Fibroblast of the conjunctiva (primary cell): ENCODE results near the gene PPFIA4.
A peak's percentile ranks its signal among the peaks of the same experiment; 100 is the strongest.
"Not testable (repeated sequence)": the region's sequence is repeated elsewhere in the genome, so short reads cannot be mapped to it uniquely, and the experiment has no call there.

ENCODE experiments used
- DNase-seq: peaks from one replicate; pipeline ENCODE4 v3.0.0-alpha.2; 2010; ENCODE audit warnings: low read depth

PPFIA4 gene

DNA sequence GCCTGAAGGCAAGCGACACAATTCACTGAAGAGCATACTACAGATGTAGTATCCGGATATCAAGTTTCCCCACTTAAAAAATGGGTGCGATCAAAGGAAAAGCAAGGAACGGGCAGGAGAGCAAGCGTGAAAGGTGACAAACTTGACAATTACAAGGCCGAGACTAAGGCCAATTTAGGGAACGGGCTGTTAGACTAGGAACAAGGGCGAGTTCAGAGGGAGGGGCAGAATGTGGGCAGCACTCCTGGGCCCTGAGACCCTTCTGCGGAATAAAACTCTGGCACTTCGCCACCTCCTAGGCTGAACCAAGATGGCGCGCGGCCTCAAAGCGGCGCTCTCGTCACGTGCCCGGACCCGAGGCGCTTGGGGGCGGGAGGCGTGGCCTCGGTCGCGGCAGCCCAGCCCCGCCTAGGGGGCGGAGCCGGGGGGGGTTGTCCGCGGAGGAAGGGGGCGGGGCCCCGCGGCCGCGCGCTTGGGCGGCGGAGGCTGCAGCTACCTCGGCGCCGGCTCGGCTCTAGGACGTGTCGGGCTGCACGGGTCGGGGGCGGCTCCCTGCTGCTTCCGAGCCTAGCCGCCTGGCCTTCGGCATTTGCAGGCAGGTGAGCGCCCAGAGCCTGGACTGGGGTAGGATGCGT lies at the start of gene PPFIA4:
TSS of gene PPFIA4 (plus strand) at position 461 of the 635 bp plus-strand sequence. CDS start 12,518 bp downstream, outside the sequence.
- DNase-seq: peak; percentile 64

DNA sequence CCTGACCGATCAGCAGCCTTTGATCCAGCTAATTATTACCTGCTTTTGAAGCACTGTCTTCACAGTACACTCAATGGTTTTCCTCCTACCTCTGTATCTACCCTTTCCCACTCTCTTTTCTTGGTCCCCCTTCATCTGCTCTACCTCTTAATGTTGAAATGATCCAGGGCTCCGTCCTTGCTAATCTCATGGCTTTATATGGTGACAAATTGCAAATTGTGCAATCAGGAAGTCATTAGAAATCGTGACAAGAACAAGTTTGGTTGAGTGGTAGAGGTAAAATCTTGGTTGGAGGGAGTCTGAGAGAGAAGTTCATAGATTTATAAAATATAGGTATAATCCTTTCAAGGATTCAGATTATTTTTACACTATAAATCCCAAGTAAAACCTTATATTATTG lies 49.7 kb upstream of the PPFIA4 start:
- DNase-seq: no peak

DNA sequence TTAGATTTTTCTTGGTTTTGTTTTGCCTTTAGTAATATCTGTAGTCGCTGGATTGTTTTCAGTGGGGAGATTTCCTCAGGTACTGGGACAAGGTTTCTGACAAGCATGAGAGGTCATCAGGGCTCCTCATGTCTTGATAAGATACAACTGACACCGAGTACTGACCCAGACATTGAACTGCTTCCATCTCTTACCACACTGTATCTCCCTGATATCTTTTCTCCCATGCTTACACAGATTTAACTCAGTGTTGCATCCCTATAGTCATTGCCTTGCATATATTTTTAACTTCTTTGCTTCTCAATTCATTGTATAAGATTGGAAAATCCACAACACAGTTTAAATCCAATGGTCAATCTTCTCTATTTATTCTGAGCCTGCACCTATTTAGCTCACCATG lies 46.8 kb upstream of the PPFIA4 start:
- no peak for DNase-seq

DNA sequence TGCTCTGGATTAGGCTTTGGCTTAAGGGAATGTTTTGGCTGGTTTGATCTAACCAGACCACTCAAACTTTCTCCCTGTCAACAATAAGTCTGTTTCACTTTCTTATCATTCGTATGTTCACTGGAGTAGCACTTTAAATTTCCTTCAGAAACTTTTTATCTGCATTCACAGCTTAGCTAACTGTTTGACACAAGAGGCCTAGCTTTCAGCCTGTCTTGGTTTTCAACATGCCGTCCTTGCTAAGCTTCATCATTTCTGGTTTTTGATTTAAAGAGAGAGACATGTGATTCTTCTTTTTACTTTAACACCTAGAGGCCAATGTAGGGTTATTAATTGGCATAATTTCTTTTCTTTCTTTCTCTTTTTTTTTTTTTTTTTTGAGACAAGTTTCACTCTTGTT lies 44.4 kb upstream of the PPFIA4 start:
- DNase-seq: no peak

DNA sequence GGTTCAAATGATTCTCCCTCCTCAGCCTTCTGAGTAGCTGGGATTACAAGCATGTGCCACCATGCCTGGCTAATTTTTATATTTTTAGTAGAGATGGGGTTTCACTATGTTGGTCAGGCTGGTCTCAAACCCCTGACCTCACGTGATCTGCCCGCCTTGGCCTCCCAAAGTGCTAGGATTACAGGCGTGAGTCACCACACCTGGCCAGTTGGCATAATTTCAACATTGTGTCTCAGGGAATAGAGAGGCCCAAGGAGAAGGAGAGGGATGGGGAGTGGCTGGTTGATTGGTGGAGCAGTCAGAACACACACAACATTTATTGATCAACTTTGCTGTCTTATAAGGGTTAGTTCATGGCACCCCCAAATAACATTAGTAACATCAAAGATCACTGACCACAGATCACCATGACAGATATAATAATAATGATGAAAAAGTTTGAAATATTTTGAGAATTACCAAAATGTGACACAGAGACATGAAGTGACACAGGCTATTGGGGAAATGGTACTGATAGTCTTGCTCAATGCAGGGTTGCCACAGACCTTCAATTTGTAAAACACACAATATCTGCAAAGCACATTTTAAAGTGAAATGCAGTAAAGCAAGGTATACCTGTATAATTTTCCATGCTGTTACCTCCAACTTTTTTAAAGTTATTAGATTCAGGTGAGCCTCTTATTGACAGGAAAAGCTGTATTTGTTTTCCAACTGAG lies 43.4 kb upstream of the PPFIA4 start:
- no peak for DNase-seq

DNA sequence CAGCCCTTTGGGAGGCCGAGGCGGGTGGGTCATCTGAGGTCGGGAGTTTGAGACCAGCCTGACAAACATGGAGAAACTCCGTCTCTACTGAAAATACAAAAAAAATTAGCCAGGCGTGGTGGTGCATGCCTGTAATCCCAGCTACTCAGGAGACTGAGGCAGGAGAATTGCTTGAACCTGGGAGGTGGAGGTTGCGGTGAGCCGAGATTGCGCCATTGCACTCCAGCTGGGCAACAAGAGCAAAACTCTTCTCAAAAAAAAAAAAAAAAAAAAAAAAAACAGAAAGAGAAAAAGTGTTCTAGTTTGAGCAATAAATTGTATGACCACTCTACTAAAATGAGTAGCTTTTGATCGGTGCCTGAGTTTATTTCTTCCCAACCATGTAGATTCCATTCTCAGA lies 40.2 kb upstream of the PPFIA4 start:
- DNase-seq: not testable (repeated sequence)

DNA sequence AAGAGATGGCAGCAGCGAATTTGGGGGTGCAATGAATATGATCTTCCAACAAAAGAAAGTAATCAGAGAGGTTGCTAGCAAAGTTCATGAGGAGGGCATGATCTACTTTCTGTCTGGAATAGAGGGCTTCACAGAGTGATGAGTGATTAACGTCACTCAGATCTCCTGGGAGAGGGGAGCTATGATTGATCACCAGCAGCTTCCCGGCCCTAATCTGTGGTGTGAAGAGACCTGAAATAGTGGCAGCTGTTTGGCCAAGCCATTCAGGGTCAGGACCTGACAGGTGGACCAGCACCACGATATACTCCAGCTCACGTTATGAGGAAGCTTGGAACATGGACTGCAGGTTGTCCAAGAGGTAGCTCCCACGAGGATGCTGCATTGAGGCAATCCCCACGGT lies 39.0 kb upstream of the PPFIA4 start:
- DNase-seq: no peak

DNA sequence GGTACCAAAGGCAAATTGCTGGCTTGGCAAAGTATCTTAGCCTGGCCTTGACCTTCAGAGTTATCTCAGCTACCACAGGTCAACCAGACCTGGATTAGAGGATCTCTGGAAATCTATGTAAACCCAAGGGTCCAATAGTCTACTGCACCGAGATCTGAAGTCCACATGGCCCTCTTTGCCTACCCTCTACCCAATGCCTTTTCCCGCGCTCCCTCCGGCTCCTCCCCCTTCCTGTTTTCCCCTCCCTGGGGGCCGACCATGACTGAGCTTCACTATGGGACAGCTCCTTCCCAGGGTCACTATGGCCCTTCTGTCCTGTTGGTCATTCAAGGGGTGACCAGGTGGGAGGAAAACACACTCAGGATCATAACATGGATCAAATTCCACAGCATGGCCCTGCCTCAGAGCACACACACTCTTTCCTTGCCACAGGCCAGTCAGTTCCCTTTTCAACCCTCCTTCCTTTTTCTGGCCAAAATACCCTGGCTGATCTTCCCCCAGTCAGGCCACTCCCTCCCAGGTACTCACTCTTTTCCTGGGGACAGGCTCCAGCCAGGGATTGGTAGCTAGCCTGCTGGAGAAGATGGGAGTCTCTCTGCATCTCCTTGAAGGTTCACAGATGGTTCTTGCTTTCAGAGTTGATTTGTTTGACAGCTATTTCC lies 38.2 kb upstream of the PPFIA4 start:
- DNase-seq: no peak

DNA sequence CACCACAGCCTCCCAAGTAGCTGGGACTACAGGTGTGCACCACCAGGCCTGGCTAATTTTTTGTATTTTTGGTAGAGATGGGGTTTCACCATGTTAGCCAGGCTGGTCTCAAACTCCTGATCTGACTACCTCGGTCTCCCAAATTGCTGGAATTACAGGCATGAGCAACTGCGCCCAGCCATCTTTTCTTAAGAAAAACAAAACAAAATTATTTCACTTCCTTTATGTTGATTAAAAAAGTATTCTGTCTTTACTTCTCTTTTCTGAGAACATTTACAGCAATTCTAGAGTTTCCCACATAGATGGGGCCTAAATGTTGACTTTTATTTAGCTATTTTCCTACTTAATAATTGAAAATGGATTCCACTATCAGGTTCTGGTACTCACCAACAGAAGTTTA lies 36.4 kb upstream of the PPFIA4 start:
- DNase-seq: no peak

DNA sequence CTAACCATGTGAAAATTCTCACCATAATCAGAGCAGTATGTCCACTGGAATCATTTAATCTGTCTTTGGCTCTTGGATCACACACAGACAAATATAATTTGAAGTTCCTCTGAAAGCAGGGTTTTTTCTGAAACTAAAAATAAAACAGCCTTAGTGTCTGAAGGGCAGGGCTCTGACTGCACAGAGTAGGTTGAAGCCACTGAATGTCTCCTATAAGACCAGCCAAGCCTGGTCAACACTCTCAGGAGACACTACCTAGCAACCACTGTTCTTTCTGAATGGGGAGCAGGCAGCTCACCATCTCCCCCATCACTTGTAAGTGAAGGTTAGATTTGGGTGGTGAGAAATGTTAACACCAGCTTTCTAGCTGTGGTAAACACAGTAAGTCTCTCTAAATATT lies 35.2 kb upstream of the PPFIA4 start:
- DNase-seq: no peak

DNA sequence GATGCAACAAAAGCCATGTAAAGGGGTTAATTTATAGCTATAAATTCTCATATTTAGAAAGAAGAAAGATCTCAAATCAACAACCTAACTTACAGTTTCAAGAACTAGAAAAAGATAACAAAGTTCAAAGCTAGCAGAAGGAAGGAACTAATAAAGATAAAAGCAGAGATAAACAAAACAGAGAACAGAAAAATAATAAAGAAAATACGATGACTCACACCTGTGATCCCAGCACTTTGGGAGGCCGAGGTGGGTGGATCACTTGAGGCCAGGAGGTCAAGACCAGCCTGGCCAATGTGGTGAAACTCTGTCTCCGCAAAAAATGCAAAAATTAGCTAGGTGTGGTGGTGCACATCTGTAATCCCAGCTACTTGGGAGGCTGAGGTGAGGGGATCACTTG lies 31.5 kb upstream of the PPFIA4 start:
- no peak for DNase-seq

DNA sequence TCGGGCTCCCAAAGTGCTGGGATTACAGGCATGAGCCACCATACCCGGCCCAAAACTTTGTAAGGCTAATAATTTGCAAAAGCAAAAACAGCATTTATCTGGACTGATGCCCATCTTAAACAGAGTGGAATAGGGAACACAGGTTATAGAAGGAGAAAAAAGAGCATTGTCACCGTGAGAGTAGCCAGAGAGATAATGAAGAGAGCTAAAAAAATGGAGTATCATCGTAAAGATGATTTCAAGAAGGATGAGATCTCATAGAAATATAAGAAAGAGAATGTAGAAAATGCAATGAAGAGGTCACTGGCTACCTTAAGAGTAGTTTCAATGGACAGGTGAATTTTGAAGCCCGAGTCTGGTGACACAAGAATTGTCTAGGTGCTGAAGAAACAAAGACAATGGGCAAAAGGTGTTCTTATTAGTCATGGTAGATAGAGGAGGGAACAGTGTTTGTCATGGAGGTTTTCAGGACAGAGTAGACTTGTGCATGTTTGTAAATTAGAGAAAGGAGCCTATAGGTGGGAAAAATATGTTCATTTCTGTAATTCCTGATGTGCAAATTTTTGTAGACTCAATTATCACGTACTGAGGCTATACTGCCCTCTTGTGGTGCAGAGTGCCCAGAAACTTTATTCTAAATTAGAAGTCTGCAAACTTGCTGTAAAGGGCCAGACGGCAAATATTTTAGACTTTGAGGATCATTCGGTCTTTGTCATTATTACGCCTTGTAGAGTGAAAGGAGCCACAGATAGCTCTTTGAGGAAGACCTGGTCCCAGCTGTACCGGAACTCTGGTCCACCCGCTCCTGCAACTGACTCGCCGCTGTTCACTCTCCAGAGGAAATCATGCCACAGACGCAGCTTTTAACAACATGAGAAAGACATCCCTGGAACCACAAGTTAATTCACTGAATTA lies 27.2 kb upstream of the PPFIA4 start:
- DNase-seq: peak; percentile 28

DNA sequence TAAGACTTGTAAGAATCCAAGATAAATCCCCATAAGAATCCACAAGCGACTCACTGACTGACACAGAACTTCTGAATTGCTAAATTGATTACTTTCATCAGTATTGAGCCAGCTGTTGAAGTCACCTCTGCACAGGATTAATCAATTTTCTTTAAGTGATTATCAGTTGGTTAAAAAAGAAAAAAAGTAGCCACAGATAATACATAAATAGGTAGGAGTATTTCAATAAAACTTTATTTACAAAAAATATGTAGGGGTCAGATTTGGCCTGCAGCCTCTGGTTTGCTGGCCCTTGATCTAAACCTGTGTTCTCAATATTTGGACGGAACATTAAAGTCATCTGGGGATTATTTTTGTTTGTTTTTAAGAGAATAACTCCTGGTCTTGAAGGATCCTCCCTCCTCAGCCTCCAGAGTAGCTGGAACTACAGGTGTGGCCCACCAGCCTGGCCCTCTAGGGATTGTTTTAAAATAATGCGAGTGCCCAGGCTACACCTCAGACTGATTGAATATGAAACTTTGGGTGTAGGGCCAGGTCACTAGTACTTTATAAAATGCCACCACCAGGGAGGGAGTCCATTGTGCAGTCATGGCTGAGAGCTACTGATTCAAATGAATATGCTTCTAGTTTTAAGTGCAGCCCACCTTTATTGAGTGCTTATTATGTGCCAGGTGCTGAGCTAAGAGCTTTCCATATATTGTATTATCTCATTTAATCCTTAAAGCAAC lies 25.9 kb upstream of the PPFIA4 start:
- no peak for DNase-seq

DNA sequence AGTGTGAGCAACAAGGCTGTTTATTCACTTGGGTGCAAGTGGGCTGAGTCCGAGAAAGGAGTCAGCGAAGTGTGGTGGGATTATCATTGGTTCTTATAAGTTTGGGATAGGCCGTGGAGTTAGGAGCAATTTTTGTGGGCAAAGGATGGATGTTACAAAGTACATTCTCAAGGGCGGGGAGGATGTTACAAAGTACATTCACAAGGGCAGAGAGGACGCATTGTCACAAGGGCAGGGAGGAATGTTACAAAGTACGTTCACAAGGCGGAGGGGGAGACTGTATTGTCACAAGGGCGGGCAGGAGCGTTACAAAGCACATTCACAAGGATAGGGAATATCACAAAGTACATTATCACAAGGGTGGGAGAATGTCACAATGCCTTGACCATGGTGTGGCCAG lies 24.3 kb upstream of the PPFIA4 start:
- no peak for DNase-seq

DNA sequence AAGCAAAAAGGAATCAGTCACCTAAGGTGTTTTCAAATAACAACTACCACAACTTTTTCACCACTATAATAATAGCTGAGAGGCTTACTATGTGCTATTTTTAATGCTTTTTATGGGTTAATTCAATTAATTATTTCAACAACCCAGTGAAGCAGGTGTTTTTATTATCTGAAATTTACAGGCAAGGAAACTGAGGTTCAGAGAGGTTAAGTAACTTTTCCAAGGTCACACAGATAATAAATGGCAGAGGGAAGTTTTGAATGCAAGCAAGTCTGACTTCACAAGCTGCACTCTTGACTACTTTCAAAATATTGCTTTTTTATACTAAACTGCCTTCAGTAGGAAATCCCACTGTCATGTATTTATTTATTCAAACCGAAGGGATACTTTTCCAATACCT lies 23.3 kb upstream of the PPFIA4 start:
- DNase-seq: no peak

DNA sequence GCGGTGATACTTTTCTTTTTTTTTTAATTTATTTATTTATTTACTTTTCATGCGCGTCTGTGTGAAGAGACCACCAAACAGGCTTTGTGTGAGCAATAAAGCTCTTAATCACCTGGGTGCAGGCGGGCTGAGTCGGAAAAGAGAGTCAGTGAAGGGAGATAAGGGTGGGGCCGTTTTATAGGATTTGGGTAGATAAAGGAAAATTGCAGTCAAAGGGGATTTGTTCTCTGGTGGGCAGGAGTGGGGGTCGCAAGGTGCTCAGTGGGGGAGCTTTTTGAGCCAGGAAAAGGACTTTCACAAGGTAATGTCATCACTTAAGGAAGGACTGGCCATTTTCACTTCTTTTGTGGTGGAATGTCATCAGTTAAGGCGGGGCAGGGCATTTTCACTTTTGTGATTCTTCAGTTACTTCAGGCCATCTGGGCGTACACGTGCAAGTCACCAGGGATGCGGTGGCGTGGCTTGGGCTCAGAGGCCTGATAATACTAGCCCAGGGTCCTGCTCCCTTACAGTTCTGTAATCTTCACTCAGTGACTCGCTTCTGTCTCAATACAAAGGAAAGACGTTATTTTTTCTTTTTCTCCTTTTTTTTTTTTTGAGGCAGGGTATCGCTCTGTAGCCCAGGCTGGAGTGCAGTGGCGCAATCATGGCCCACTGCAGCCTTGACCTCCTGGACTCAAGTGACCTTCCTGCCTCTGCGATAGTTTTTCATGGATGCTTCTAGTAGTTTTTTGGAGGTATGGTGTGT lies 20.7 kb upstream of the PPFIA4 start:
- DNase-seq: not testable (repeated sequence)

DNA sequence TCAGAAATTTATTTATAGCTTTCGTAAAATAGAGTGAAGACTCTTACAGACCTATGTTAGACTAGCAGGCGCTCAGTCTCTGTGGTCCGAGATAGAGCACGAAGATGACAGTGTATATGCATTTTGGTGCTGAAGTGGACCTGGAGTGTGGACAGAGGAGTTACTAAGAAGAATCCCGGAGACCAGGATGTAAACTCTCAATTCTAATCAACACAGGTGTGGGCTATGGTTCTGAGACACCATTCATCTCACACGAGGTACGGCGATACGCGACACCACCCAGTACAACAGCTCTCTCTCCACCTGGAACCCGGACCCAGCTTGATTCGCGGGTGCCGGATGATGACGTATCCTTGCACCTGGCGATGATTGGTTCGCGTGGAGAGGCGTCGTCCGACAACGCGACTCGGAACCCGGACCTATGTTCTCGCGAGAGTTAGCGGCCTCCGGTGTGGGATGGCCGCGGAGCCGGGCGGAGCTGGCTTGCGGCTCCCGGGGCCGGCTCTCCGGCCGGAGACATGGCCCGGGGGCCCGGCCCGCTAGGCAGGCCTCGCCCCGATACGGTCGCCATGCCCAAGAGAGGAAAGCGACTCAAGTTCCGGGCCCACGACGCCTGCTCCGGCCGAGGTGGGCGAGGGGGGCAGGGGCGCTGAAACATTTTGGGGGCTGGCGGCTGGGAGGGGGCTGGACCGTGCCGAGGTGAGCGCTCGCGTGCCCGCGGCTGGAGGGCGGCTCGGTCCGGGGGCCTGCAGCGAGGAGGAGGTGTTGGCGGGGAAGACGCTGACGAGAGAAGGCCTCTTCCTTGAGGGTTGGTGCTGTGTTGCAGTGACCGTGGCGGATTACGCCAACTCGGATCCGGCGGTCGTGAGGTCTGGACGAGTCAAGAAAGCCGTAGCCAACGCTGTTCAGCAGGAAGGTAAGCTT lies 19.1 kb upstream of the PPFIA4 start, which contains the start of gene TMEM183A:
TSS of gene TMEM183A (plus strand) at position 427 of the 924 bp plus-strand sequence. CDS start at position 519, 92 bp downstream.
- DNase-seq: peak; percentile 95

DNA sequence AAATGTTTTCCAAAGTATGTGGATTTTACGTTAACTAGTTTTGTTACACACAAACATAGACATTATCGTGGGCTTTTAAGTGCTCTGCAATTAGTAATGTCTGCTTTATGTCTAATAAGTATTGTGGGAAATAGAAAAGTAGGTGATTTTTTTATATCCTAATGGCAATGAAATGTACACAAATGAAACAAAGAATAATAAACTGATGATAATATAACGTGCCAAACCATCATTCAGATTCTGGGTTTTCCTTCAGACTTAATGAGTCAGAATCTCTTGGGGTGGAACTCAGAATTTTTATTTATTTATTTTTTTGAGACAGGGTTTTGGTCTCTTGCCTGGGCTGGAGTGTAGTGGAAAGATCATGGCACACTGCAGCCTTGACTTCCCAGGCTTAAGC lies 17.1 kb upstream of the PPFIA4 start:
- no peak for DNase-seq

DNA sequence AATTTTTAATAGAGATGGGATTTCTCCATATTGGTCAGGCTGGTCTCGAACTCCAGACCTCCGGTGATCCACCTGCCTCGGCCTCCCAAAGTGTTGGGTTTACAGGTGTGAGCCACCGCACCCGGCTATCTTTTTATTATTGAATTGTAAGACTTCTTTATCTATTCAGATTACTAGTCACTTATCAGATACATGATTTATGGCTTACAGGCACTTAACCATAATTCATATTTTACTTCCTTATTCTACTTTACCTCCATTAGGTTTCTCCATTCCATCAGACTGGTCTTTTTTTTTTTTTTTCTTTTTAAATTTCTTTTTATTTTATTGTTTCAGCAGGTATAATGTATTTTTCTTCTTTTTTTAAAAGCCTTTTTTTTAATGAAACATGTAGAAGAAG lies 14.7 kb upstream of the PPFIA4 start:
- DNase-seq: no peak

DNA sequence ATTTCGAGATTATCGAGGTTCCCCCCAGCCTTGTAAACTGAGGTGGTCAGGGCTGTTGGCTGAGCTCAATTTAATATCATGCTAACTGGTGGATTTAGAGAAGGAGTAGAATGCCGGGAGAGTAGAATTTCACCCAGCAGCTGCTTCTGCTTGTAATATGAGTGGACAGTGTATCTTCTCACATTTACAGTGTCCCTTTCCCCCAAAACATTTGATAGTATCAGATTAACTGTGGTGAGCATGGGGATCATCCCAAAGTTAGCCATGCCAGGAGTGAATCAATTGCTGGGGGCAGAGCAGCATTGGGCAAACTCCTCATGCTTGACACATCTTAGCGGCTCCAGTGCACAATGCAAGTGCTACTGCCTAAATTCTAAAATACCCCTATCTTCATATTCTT lies 9.2 kb upstream of the PPFIA4 start:
- no peak for DNase-seq
